Upper lobe of left lung (tissue), 6 donors: ENCODE results near the gene CARMIL1. TPM values are rescaled to one million over a fixed set of nuclear protein-coding genes. Genes with fewer than 3 reads are reported as not detected.
A peak's percentile ranks its signal among the peaks of the same experiment; 100 is the strongest.

Source experiments
- ATAC-seq, 2 donors: fragments of 200-7000 bp; cut with Tn5 transposase; one replicate each; pipeline ENCODE4 v1.9.1; 2022; ENCODE audit warnings: mild to moderate bottlenecking in 2 of 2, moderate library complexity in 2 of 2; ENCODE audit not compliant: low FRiP score in 2 of 2
- DNase-seq, 2 donors: peaks; one replicate each; pipeline ENCODE4 v3.0.0-alpha.2; 2019 to 2020
- H3K27ac ChIP-seq, 4 donors: fragments of 200-600 bp; sonication (generic); one replicate each; pipeline ENCODE4 v1.5.1; 2016 to 2019
- H3K27me3 ChIP-seq, 4 donors: fragments of 200-600 bp; sonication (generic); one replicate each; pipeline ENCODE4 v1.5.1; 2017 to 2019
- H3K36me3 ChIP-seq, 4 donors: fragments of 200-600 bp; sonication (generic); one replicate each; pipeline ENCODE4 v1.5.1; 2016 to 2019
- H3K4me1 ChIP-seq, 4 donors: fragments of 200-600 bp; sonication (generic); one replicate each; pipeline ENCODE4 v1.5.1; 2018 to 2019
- H3K4me3 ChIP-seq, 4 donors: fragments of 200-600 bp; sonication (generic); one replicate each; pipeline ENCODE4 v1.5.1; 2017 to 2019; ENCODE audit warnings: mild to moderate bottlenecking in 2 of 4, moderate library complexity in 1 of 4
- H3K9me3 ChIP-seq, 4 donors: fragments of 200-600 bp; sonication (generic); one replicate each; pipeline ENCODE4 v1.5.1; 2018 to 2019
- CTCF ChIP-seq, 6 experiments: fragments of 450-650 bp in 4 of 6; fragments of 200-600 bp in 2 of 6; sonication (generic) in 2 of 6; IDR thresholded peaks; one replicate each; pipeline ENCODE4 v1.5.1; 2016 to 2019; ENCODE audit warnings: antibody characterized with exemption in 6 of 6
- EP300 ChIP-seq, 4 donors: sonication (generic); formaldehyde crosslinking; IDR thresholded peaks; one replicate each; pipeline ENCODE4 v1.5.1; 2017; ENCODE audit warnings: antibody characterized with exemption in 4 of 4, control low read depth in 2 of 4
- POLR2A ChIP-seq, 4 donors: fragments of 450-650 bp; IDR thresholded peaks; one replicate each; pipeline ENCODE4 v1.5.1; 2016 to 2017; ENCODE audit warnings: antibody characterized with exemption in 4 of 4, mild to moderate bottlenecking in 2 of 4
- POLR2AphosphoS5 ChIP-seq, 2 donors: sonication (generic); formaldehyde crosslinking; IDR thresholded peaks; one replicate each; pipeline ENCODE4 v1.5.1; 2017; ENCODE audit warnings: antibody characterized with exemption in 2 of 2
- WGBS, 2 donors: methylation state at CpG; one replicate each; pipeline ENCODE4 v1.1.5; 2017 to 2018; 5-methylcytosine and 5-hydroxymethylcytosine counted together
- total RNA-seq, 6 donors: library from RNA; depleted of rRNA in 4 of 6; stranded (reverse); fragments of >200 nt in 4 of 6; gene quantifications; one replicate each; pipeline versions ENCODE4 v1.1.0 to v1.2.1, GENCODE V29; 2016 to 2021
- donor health status: DM: no; HTN: no; CAD: no; lungs with moderate emphysema.
- donor health status: DM: no; HTN: yes; CAD: no; lungs with severe emphysema.

CARMIL1 gene
- total RNA-seq, 6 donors from 2014 or later: 19.8 to 78.6 (median 44.9) TPM

GRCh38 chr6:25448965-25449538 lies 169.9 kb downstream of the CARMIL1 start:
- Histone ChIP-seq H3K27ac (no peak overlapping the region), H3K4me3 (no peak overlapping the region), H3K9me3 (peaks cover 0 to 5% (median 2%) of the 10 kb centered on the region in 4 donors), H3K36me3 (no peaks in the 10 kb centered on the region), H3K27me3 (no peaks in the 10 kb centered on the region), H3K4me1 (peaks cover 0 to 4% (median 2%) of the 10 kb centered on the region in 4 donors)
- ATAC-seq: no peak
- TF ChIP-seq POLR2A (IDR thresholded peaks at IDR 0.05) (no peak), EP300 (IDR thresholded peaks at IDR 0.05) (no peak), POLR2AphosphoS5 (IDR thresholded peaks at IDR 0.05) (no peak), CTCF (IDR thresholded peaks at IDR 0.05) (no peak)
- DNase-seq: no peak
- WGBS, 2 donors: 79 to 90% methylated on average over 2 of the region's 2 CpGs

- H3K9me3 ChIP-seq: peaks cover 0 to 5% (median 2%) of the 10 kb centered on the region in 4 donors
- peaks cover 0 to 4% (median 2%) of the 10 kb centered on the region in 4 donors for H3K4me1 ChIP-seq
- H3K4me3 ChIP-seq: no peak overlapping the region
- no peaks in the 10 kb centered on the region for H3K27me3 ChIP-seq
- TF ChIP-seq CTCF (IDR thresholded peaks at IDR 0.05): no peak
- ATAC-seq (no peak), DNase-seq (no peak)
- H3K27ac ChIP-seq: no peak overlapping the region
- WGBS, 2 donors: 74 to 77% methylated on average over 4 of the region's 4 CpGs
- no peaks in the 10 kb centered on the region for H3K36me3 ChIP-seq
Measured at GRCh38 chr6:25449774-25450173, 170.6 kb downstream of the CARMIL1 start.

GRCh38 chr6:25450469-25451198 lies 171.5 kb downstream of the CARMIL1 start:
- Histone ChIP-seq H3K4me3 (peak overlapping the region in 1 of 4 donors; percentile 16), H3K9me3 (peaks cover 0 to 5% (median 2%) of the 10 kb centered on the region in 4 donors), H3K27ac (no peak overlapping the region), H3K36me3 (no peaks in the 10 kb centered on the region), H3K27me3 (no peaks in the 10 kb centered on the region), H3K4me1 (peaks cover 0 to 4% (median 2%) of the 10 kb centered on the region in 4 donors)
- TF ChIP-seq EP300 (IDR thresholded peaks at IDR 0.05) (no peak), POLR2A (IDR thresholded peaks at IDR 0.05) (no peak), POLR2AphosphoS5 (IDR thresholded peaks at IDR 0.05) (no peak), CTCF (IDR thresholded peaks at IDR 0.05) (no peak)
- no peak for ATAC-seq
- no peak for DNase-seq

GRCh38 chr6:25452031-25452430 lies 172.9 kb downstream of the CARMIL1 start:
- H3K27me3 ChIP-seq: no peaks in the 10 kb centered on the region
- ATAC-seq (peak in 1 of 2 donors; percentile 53), DNase-seq (no peak)
- TF ChIP-seq EP300 (IDR thresholded peaks at IDR 0.05) (no peak), POLR2A (IDR thresholded peaks at IDR 0.05) (peak in 1 of 4 donors; percentile 39)
- no peaks in the 10 kb centered on the region for H3K9me3 ChIP-seq
- WGBS, 2 donors: 63 to 75% methylated on average over 3 of the region's 3 CpGs
- H3K4me1 ChIP-seq: peaks cover 0 to 4% (median 2%) of the 10 kb centered on the region in 4 donors
- peak overlapping the region in 2 of 4 donors; percentile 16 to 22 for H3K4me3 ChIP-seq
- no peaks in the 10 kb centered on the region for H3K36me3 ChIP-seq
- H3K27ac ChIP-seq: peak overlapping the region in 2 of 4 donors; percentile 30 to 41

GRCh38 chr6:25453288-25453687 lies 174.1 kb downstream of the CARMIL1 start:
- TF ChIP-seq POLR2A (IDR thresholded peaks at IDR 0.05) (no peak), CTCF (IDR thresholded peaks at IDR 0.05) (no peak), POLR2AphosphoS5 (IDR thresholded peaks at IDR 0.05) (no peak), EP300 (IDR thresholded peaks at IDR 0.05) (no peak)
- H3K36me3 ChIP-seq: no peaks in the 10 kb centered on the region
- WGBS, 2 donors: 75 to 85% methylated on average over 2 of the region's 2 CpGs
- no peak for ATAC-seq
- H3K27me3 ChIP-seq: no peaks in the 10 kb centered on the region
- no peaks in the 10 kb centered on the region for H3K4me1 ChIP-seq
- H3K9me3 ChIP-seq: no peaks in the 10 kb centered on the region
- no peak overlapping the region for H3K27ac ChIP-seq
- H3K4me3 ChIP-seq: no peak overlapping the region
- DNase-seq: no peak
